ENCODE data around the gene MYT1. TPM values are rescaled to one million over a fixed set of nuclear protein-coding genes. Genes with fewer than 3 reads are reported as not detected.

MYT1 gene
- total and polyA plus RNA-seq, 9 of the 15 experiments (the other 6 are each of a cell fraction or from before 2014, with no cell fraction given), result 0.02 to 0.12 (median 0.06) TPM; not detected in 4

- Histone ChIP-seq H3K4me2 (ENCODE audit: insufficient read depth, low read length) (no peak overlapping the region), H3K4me3 (no peak overlapping the region), H3K27me3 (ENCODE audit: control insufficient read depth in 2 of 2, insufficient read depth in 2 of 2, low read length in 2 of 2) (peaks cover 0 to 52% of the 10 kb centered on the region in 2 experiments; a peak in 4 of 5 replicates), H3K79me2 (ENCODE audit: control insufficient read depth, insufficient read depth, low read length) (no peaks in the 10 kb centered on the region), H3K9ac (ENCODE audit: insufficient read depth in 1 of 2, low read depth in 2 of 2, low read length in 2 of 2) (no peak overlapping the region), H3K36me3 (ENCODE audit: control insufficient read depth, insufficient read depth, low read length) (no peaks in the 10 kb centered on the region), H4K20me1 (replicated peaks; ENCODE audit: control insufficient read depth, insufficient read depth, low read length) (peaks cover 6% of the 10 kb centered on the region), H3K9me3 (replicated peaks; ENCODE audit: control insufficient read depth, insufficient read depth, low read depth, low read length) (peaks cover 3% of the 10 kb centered on the region), H3K9me1 (ENCODE audit: control insufficient read depth, insufficient read depth, low read length) (peaks cover 2% of the 10 kb centered on the region), H2AFZ (ENCODE audit: low read depth, low read length) (no peak overlapping the region), H3K27ac (ENCODE audit: extremely low read depth, low read depth, low read length) (no peak overlapping the region), H3K4me1 (replicated peaks in 1 of 2; ENCODE audit: control insufficient read depth in 2 of 2, insufficient read depth in 2 of 2, low read length in 2 of 2) (peaks cover 0 to 18% of the 10 kb centered on the region in 2 experiments; a peak in 1 of 5 replicates)
- BruUV-seq (replicated peaks), result no TSS peak
- ChIA-PET POLR2A (no interaction called here), CTCF (ENCODE audit: low intra/inter-chr PET ratio) (no interaction called here)
- intact Hi-C loops (cut with micrococcal nuclease), result no loop called here
- peak; percentile 36; the same call in 1 of the 2 replicates for TF ChIP-seq HBP1 (CRISPR knock-in tag; IDR thresholded peaks at IDR 0.05)
- TF ChIP-seq NFXL1 (CRISPR knock-in tag; IDR thresholded peaks at IDR 0.05), result no peak
- 0 out of 4 replicates have a peak, but pooled peaks of 1 of the 2 experiments have one; percentile 13 for TF ChIP-seq BCLAF1 (IDR thresholded peaks at IDR 0.05; ENCODE audit: borderline replicate concordance in 1 of 2, control insufficient read depth in 1 of 2, low read depth in 2 of 2, low read length in 1 of 2)
- no peak for TF ChIP-seq ZFP36 (IDR thresholded peaks at IDR 0.05; ENCODE audit: low read depth, low read length, partially characterized antibody)
- no peak for TF ChIP-seq ILK (tag; IDR thresholded peaks at IDR 0.05; ENCODE audit: borderline replicate concordance, low read depth)
- 0% methylated on average over 2 of the region's 2 CpGs for WGBS (ENCODE audit: insufficient coverage, low coverage, missing lambda C conversion rate)
- peak; percentile 72 for FAIRE-seq
- in situ Hi-C loops (cut with MboI), result no loop called here
- DNase-seq (ENCODE audit: extremely low read depth in 1 of 4, low spot score in 3 of 4), result no peak
- no peak for ATAC-seq
Measured at GRCh38 chr20:64153410-64153809, 10.8 kb upstream of the MYT1 start.
